Panc1 (cell line): Measurements from ENCODE around the gene GPR156.

Experiments used
- POLR2AphosphoS5 ChIP-seq: IDR thresholded peaks from 2 replicates; pipeline ENCODE4 v1.6.1; 2012; ENCODE audit warnings: mild to moderate bottlenecking, low read depth, low read length, moderate library complexity
- SIN3A ChIP-seq: IDR thresholded peaks from 2 replicates; pipeline ENCODE4 v1.6.1; 2012; ENCODE audit warnings: low read depth, mild to moderate bottlenecking, low read length, moderate library complexity, borderline replicate concordance; ENCODE audit not compliant: insufficient read depth
- TF ChIP-seq, protein P1 (sequence below): fragments of 450-650 bp; IDR thresholded peaks from 2 replicates; pipeline ENCODE4 v1.5.1; 2017; ENCODE audit warnings: mild to moderate bottlenecking
- TF ChIP-seq, protein P2 (sequence below), 2 experiments: IDR thresholded peaks; 2 replicates each; pipeline ENCODE4 v1.6.1; 2011 to 2012; ENCODE audit warnings: low read depth in 2 of 2, control low read depth in 1 of 2, low read length in 1 of 2, mild to moderate bottlenecking in 1 of 2, moderate library complexity in 1 of 2; ENCODE audit not compliant: insufficient read depth in 1 of 2

GRCh38 chr3:120137548-120137947, 147.5 kb downstream of the GPR156 start:
- TF ChIP-seq POLR2AphosphoS5 (no peak), SIN3A (no peak)
- TF ChIP-seq, protein P1, sequence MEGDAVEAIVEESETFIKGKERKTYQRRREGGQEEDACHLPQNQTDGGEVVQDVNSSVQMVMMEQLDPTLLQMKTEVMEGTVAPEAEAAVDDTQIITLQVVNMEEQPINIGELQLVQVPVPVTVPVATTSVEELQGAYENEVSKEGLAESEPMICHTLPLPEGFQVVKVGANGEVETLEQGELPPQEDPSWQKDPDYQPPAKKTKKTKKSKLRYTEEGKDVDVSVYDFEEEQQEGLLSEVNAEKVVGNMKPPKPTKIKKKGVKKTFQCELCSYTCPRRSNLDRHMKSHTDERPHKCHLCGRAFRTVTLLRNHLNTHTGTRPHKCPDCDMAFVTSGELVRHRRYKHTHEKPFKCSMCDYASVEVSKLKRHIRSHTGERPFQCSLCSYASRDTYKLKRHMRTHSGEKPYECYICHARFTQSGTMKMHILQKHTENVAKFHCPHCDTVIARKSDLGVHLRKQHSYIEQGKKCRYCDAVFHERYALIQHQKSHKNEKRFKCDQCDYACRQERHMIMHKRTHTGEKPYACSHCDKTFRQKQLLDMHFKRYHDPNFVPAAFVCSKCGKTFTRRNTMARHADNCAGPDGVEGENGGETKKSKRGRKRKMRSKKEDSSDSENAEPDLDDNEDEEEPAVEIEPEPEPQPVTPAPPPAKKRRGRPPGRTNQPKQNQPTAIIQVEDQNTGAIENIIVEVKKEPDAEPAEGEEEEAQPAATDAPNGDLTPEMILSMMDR = no peak
- TF ChIP-seq, protein P2, sequence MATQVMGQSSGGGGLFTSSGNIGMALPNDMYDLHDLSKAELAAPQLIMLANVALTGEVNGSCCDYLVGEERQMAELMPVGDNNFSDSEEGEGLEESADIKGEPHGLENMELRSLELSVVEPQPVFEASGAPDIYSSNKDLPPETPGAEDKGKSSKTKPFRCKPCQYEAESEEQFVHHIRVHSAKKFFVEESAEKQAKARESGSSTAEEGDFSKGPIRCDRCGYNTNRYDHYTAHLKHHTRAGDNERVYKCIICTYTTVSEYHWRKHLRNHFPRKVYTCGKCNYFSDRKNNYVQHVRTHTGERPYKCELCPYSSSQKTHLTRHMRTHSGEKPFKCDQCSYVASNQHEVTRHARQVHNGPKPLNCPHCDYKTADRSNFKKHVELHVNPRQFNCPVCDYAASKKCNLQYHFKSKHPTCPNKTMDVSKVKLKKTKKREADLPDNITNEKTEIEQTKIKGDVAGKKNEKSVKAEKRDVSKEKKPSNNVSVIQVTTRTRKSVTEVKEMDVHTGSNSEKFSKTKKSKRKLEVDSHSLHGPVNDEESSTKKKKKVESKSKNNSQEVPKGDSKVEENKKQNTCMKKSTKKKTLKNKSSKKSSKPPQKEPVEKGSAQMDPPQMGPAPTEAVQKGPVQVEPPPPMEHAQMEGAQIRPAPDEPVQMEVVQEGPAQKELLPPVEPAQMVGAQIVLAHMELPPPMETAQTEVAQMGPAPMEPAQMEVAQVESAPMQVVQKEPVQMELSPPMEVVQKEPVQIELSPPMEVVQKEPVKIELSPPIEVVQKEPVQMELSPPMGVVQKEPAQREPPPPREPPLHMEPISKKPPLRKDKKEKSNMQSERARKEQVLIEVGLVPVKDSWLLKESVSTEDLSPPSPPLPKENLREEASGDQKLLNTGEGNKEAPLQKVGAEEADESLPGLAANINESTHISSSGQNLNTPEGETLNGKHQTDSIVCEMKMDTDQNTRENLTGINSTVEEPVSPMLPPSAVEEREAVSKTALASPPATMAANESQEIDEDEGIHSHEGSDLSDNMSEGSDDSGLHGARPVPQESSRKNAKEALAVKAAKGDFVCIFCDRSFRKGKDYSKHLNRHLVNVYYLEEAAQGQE (IDR thresholded peaks at IDR 0.05; ENCODE audit: insufficient read depth in 1 of 2, low read depth in 2 of 2, low read length in 1 of 2) = no peak
